OCI-LY7 (cell line): ENCODE measurements around the gene ENO2. TPM values are rescaled to one million over a fixed set of nuclear protein-coding genes. Genes with fewer than 3 reads are reported as not detected.
A peak's percentile ranks its signal among the peaks of the same experiment; 100 is the strongest.

ENCODE experiments used
- BruUV-seq: library from RNA; stranded (reverse); fragments of 400-500 nt; replicated peaks from 2 replicates; lab custom pipeline; 2021; lab: Mats Ljungman, UMichigan
- CTCF ChIA-PET: fragments of 300-600 bp; sonication (Branson Sonifier 250); formaldehyde crosslinking; loops from one replicate; lab custom pipeline; 2022; ENCODE audit warnings: antibody characterized with exemption; ENCODE audit not compliant: unreplicated experiment; lab: Charles Lee
- POLR2A ChIA-PET: fragments of 300-600 bp; sonication (Branson Sonifier 250); formaldehyde crosslinking; loops from one replicate; lab custom pipeline; 2022; ENCODE audit warnings: antibody characterized with exemption; lab: Charles Lee
- DNase-seq: peaks from one replicate; pipeline ENCODE4 v3.0.0-alpha.2; 2015; ENCODE audit warnings: low spot score
- H2AFZ ChIP-seq: fragments of 200-600 bp; sonication (generic), shearing (Covaris generic); 2 replicates; pipeline ENCODE4 v1.6.1; 2014; ENCODE audit warnings: mild to moderate bottlenecking, antibody characterized with exemption, low read length, moderate library complexity
- H3K27ac ChIP-seq: fragments of 200-600 bp; sonication (generic); 2 replicates; pipeline ENCODE4 v1.5.1; 2014; ENCODE audit warnings: mixed run types, low read depth, mild to moderate bottlenecking, moderate library complexity, low read length, inconsistent platforms; ENCODE audit not compliant: poor library complexity, severe bottlenecking
- H3K36me3 ChIP-seq: fragments of 200-600 bp; sonication (generic); 2 replicates; pipeline ENCODE4 v1.6.1; 2014; ENCODE audit warnings: mild to moderate bottlenecking, antibody characterized with exemption, low read length, moderate library complexity, mixed read lengths; ENCODE audit not compliant: insufficient read depth
- H3K4me1 ChIP-seq: fragments of 200-600 bp; sonication (generic); 2 replicates; pipeline ENCODE4 v1.5.1; 2014; ENCODE audit warnings: mild to moderate bottlenecking, low read length; ENCODE audit not compliant: insufficient read depth, poor library complexity, severe bottlenecking
- H3K4me2 ChIP-seq: fragments of 200-600 bp; sonication (generic); 2 replicates; pipeline ENCODE4 v1.6.1; 2014; ENCODE audit warnings: mild to moderate bottlenecking, low read length
- H3K4me3 ChIP-seq: fragments of 200-600 bp; sonication (generic); 2 replicates; pipeline ENCODE4 v1.5.1; 2014; ENCODE audit warnings: mild to moderate bottlenecking, low read depth, low read length; ENCODE audit not compliant: poor library complexity, severe bottlenecking
- H3K79me2 ChIP-seq: fragments of 200-600 bp; sonication (generic); 2 replicates; pipeline ENCODE4 v1.6.1; 2016; ENCODE audit warnings: low read depth, mild to moderate bottlenecking, low read length, moderate library complexity, mixed read lengths; ENCODE audit not compliant: insufficient read depth
- H3K9me2 ChIP-seq: fragments of 200-600 bp; sonication (generic); 2 replicates; pipeline ENCODE4 v1.6.1; 2016; ENCODE audit warnings: mild to moderate bottlenecking, low read length, mixed read lengths; ENCODE audit not compliant: insufficient read depth
- H3K9me3 ChIP-seq: fragments of 200-600 bp; sonication (generic); 2 replicates; pipeline ENCODE4 v1.6.1; 2014; ENCODE audit warnings: mild to moderate bottlenecking, mixed run types, low read length, mixed read lengths
- H4K20me1 ChIP-seq: fragments of 200-600 bp; sonication (generic); 2 replicates; pipeline ENCODE4 v1.6.1; 2014; ENCODE audit warnings: mild to moderate bottlenecking, antibody characterized with exemption, low read length, moderate library complexity, mixed read lengths; ENCODE audit not compliant: insufficient read depth
- EZH2phosphoT487 ChIP-seq: fragments of 200-600 bp; sonication (generic); IDR thresholded peaks from 2 replicates; pipeline ENCODE4 v1.6.1; 2018; ENCODE audit warnings: low read depth, borderline replicate concordance, mild to moderate bottlenecking, mixed run types, antibody characterized with exemption, low read length, moderate library complexity, mixed read lengths
- intact Hi-C: fragments of 100-400 bp; cut with micrococcal nuclease; formaldehyde crosslinking; loops from one replicate; pipeline ENCODE4 v1.10.0; 2022; ENCODE audit not compliant: unreplicated experiment
- total RNA-seq, 2 experiments: library from RNA; depleted of rRNA in 1 of 2; stranded (reverse); fragments of >200 nt in 1 of 2; shearing (Covaris generic) in 1 of 2; gene quantifications; 2 replicates each; pipeline ENCODE4 v1.2.3, GENCODE V29; 2014 to 2022
- TF ChIP-seq, protein P1 (sequence below): fragments of 200-600 bp; sonication (generic); conservative IDR thresholded peaks from 2 replicates; pipeline ENCODE4 v1.5.1; 2014; ENCODE audit warnings: mild to moderate bottlenecking, antibody characterized with exemption, low read length, moderate library complexity, mixed read lengths

ENO2 gene
- total RNA-seq, 2 experiments from 2014 or later = 24.9 to 89.5 TPM

DNA sequence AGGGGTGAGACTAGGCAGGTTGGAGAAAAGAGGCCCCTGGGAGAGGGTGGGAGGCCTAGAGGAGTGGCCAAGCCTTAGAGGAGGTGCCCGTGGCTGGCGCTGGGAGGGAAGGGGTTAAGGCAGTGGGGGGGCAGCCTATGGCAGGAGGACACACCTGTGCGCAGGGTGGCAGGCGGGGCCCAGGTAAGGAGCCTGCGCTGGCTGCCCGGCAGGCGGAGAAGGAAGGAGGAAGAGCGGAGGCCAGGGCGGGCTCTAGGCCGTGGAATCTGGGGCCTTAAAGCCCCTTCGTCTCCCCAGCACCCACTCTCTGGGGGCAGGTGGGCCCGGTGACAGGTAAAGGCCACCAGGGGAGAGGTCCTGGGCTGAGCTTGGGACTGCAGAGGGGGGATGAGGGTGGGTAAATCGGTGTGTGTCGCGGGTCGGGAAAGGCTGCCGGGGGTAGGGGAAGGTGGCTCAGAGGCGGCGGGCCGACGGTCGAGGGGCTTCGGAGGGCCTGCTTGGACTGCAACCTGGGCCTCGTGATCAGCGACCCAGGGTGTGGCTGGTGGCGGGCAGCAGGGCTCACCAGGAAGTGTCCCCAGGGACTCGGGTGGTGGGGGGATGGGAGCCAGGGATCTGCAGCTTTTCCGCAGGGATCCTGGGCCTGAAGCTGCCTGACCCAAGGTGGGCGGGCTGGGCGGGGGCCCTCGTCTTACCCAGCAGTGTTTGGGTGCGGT lies 48.8 kb downstream of the ENO2 start:
- Histone ChIP-seq H3K4me1 (peaks cover 78% of the 10 kb centered on the region), H2AFZ (no peak overlapping the region), H4K20me1 (no peaks in the 10 kb centered on the region), H3K79me2 (peaks cover 7% of the 10 kb centered on the region; the same call in 1 of the 2 replicates), H3K27ac (no peak overlapping the region), H3K4me2 (no peak overlapping the region), H3K9me3 (no peaks in the 10 kb centered on the region), H3K4me3 (no peak overlapping the region), H3K36me3 (peaks cover 46% of the 10 kb centered on the region), H3K9me2 (no peaks in the 10 kb centered on the region)
- intact Hi-C loops = loop anchor here (5.0 kb wide), 1 partner anchor 91 kb away; the partner anchor contains the start of gene SPSB2
- POLR2A ChIA-PET = interaction anchor here (1.3 to 9.3 kb wide), 3 partner anchors 17 to 111 kb away, joined by 3 to 155 read pairs (median 55); partner anchors contain the start of genes C12orf57, RNU7-1 and USP5
- TF ChIP-seq, protein P1, sequence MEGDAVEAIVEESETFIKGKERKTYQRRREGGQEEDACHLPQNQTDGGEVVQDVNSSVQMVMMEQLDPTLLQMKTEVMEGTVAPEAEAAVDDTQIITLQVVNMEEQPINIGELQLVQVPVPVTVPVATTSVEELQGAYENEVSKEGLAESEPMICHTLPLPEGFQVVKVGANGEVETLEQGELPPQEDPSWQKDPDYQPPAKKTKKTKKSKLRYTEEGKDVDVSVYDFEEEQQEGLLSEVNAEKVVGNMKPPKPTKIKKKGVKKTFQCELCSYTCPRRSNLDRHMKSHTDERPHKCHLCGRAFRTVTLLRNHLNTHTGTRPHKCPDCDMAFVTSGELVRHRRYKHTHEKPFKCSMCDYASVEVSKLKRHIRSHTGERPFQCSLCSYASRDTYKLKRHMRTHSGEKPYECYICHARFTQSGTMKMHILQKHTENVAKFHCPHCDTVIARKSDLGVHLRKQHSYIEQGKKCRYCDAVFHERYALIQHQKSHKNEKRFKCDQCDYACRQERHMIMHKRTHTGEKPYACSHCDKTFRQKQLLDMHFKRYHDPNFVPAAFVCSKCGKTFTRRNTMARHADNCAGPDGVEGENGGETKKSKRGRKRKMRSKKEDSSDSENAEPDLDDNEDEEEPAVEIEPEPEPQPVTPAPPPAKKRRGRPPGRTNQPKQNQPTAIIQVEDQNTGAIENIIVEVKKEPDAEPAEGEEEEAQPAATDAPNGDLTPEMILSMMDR = no peak
- TF ChIP-seq EZH2phosphoT487 = no peak
- BruUV-seq = no TSS peak
- no peak for DNase-seq
- CTCF ChIA-PET = interaction anchor here (10.6 kb wide), 1 partner anchor 18 kb away, joined by 110 read pairs; the partner anchor contains the start of genes C12orf57 and RNU7-1

DNA sequence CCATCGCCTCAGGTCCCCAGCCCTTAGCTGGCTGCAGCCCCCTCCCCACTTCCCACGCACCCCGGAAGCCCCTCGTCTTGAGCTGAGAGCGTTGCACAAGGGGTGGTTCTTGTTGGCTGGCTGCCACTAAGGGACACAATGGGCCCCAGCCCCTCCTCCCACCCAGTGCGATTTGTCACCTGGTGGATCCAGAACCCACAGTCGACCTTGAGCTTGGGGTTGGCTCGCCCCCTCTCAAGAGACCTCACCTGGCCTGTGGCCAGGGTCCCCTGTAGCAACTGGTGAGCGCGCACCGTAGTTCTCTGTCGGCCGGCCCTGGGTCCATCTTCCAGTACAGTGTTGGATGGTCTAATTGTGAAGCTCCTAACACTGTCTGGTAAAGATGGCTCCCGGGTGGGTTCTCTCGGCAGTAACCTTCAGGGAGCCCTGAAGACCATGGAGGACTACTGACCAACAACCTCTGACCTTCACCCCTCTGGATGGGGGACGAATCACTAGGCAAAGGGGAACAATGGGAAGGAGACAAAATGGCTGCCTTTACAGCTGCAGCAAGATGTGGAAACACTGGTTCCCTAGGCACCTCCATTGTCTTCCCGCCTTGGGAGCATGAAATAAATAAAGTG lies 49.5 kb downstream of the ENO2 start:
- intact Hi-C loops = loop anchor here (5.0 kb wide), 1 partner anchor 92 kb away; the partner anchor contains the start of gene SPSB2
- TF ChIP-seq, protein P1 = no peak
- no peak for TF ChIP-seq EZH2phosphoT487
- H3K9me3 ChIP-seq = no peaks in the 10 kb centered on the region
- peaks cover 53% of the 10 kb centered on the region for H3K36me3 ChIP-seq
- H3K4me2 ChIP-seq = no peak overlapping the region
- DNase-seq = no peak
- H2AFZ ChIP-seq = no peak overlapping the region
- no peak overlapping the region for H3K4me3 ChIP-seq
- H3K79me2 ChIP-seq = peaks cover 15% of the 10 kb centered on the region
- no peaks in the 10 kb centered on the region for H3K9me2 ChIP-seq
- BruUV-seq = no TSS peak
- peak overlapping the region; percentile 64 for H3K27ac ChIP-seq
- peaks cover 78% of the 10 kb centered on the region for H3K4me1 ChIP-seq
- no peaks in the 10 kb centered on the region for H4K20me1 ChIP-seq
- POLR2A ChIA-PET = interaction anchor here (0.5 to 3.8 kb wide), 4 partner anchors 19 to 91 kb away, joined by 3 to 55 read pairs (median 5); partner anchors contain the start of genes C12orf57, RNU7-1 and SPSB2
- CTCF ChIA-PET = interaction anchor here (0.7 to 10.6 kb wide), 2 partner anchors 13 to 18 kb away, joined by 3 to 110 read pairs; partner anchors contain the start of genes C12orf57, PTPN6 and RNU7-1
